Measurements from ENCODE around the gene CDK5R1. TPM values are rescaled to one million over a fixed set of nuclear protein-coding genes. Genes with fewer than 3 reads are reported as not detected.

CDK5R1 gene
- total RNA-seq, 1 experiment from 2014 or later: 9.9 TPM

DNA sequence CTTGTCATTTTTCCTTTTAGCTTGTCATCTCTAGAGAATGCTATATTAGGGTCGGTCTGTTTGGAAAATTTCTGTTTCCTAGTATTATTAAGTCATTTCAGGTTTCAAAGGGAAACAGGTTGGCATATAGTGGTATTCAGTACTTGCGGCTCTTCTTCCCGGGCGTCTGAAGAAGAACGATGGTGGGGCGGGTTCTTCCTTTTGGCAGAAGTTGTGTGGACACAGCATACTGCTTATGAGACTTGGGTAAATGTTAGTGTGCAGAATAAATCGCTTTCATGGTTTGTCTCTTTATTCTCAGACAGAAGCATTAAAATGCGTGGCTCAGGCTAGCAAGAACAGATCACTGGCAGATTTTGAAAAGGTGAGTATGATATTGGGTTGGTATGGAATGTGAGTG is 9.6 kb upstream of the CDK5R1 start:
- ChIA-PET CTCF (interaction anchor here (1.1 to 1.5 kb wide), 3 partner anchors 13 to 33 kb away, joined by 3 to 6 read pairs (median 3); partner anchors contain the start of gene PSMD11), POLR2A (no interaction called here)
- DNase-seq (ENCODE audit: low spot score): no peak
- no peaks in the 10 kb centered on the region for H3K9me3 Mint-ChIP-seq
- H3K36me3 Mint-ChIP-seq: peaks cover 80% of the 10 kb centered on the region
- no peak for ATAC-seq
- H3K4me3 Mint-ChIP-seq: no peak overlapping the region
- no peak for TF ChIP-seq SP1 (CRISPR knock-in tag; conservative IDR thresholded peaks at IDR 0.05)
- no peak for TF ChIP-seq ZNF317 (CRISPR knock-in tag; IDR thresholded peaks at IDR 0.05; ENCODE audit: borderline replicate concordance, low read depth)
- TF ChIP-seq TCF7 (CRISPR knock-in tag; IDR thresholded peaks at IDR 0.05; ENCODE audit: low read depth): no peak
- no peak for TF ChIP-seq ZNF416 (CRISPR knock-in tag; IDR thresholded peaks at IDR 0.05)
- TF ChIP-seq ZNF138 (CRISPR knock-in tag; conservative IDR thresholded peaks at IDR 0.05): no peak
- no peak for TF ChIP-seq CREB1 (CRISPR knock-in tag; IDR thresholded peaks at IDR 0.05)
- TF ChIP-seq GTF2I (CRISPR knock-in tag; conservative IDR thresholded peaks at IDR 0.05): no peak
- H3K27ac Mint-ChIP-seq: no peak overlapping the region
- H3K4me1 Mint-ChIP-seq: peaks cover 11% of the 10 kb centered on the region
- no peaks in the 10 kb centered on the region for H3K27me3 Mint-ChIP-seq (ENCODE audit: low read depth)

DNA sequence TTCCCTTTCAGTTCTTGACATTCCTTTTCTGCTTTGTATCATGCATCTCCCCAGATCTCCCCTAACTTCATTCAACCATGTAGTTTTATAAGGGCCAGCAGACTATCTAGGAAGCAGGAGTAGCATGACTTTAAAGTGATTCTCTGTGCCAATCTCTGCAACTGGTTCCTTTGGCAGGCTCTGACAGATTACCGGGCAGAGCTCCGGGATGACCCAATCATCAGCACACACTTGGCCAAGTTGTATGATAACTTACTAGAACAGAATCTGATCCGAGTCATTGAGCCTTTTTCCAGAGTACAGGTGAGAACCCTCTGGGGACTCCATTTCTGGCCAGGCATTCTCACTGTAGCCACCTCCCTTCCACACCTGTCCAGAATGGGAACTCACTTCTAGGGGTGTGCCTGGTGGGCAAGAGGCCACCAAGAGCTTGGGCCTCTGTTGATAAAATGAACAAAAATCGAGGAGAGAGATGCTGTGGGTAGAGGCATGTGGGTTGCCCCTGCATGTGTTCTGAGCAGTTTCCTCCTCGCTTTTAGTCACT is 7.6 kb upstream of the CDK5R1 start:
- Mint-ChIP-seq H3K4me3 (no peak overlapping the region), H3K27me3 (ENCODE audit: low read depth) (no peaks in the 10 kb centered on the region), H3K36me3 (peaks cover 71% of the 10 kb centered on the region), H3K9me3 (no peaks in the 10 kb centered on the region), H3K27ac (no peak overlapping the region; the same call in 1 of the 2 replicates), H3K4me1 (peaks cover 26% of the 10 kb centered on the region)
- CTCF ChIA-PET: no interaction called here
- ATAC-seq (no peak), DNase-seq (ENCODE audit: low spot score) (no peak)
- TF ChIP-seq, protein P1, sequence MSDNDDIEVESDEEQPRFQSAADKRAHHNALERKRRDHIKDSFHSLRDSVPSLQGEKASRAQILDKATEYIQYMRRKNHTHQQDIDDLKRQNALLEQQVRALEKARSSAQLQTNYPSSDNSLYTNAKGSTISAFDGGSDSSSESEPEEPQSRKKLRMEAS (CRISPR knock-in tag; IDR thresholded peaks at IDR 0.05): no peak
- TF ChIP-seq, protein P2, sequence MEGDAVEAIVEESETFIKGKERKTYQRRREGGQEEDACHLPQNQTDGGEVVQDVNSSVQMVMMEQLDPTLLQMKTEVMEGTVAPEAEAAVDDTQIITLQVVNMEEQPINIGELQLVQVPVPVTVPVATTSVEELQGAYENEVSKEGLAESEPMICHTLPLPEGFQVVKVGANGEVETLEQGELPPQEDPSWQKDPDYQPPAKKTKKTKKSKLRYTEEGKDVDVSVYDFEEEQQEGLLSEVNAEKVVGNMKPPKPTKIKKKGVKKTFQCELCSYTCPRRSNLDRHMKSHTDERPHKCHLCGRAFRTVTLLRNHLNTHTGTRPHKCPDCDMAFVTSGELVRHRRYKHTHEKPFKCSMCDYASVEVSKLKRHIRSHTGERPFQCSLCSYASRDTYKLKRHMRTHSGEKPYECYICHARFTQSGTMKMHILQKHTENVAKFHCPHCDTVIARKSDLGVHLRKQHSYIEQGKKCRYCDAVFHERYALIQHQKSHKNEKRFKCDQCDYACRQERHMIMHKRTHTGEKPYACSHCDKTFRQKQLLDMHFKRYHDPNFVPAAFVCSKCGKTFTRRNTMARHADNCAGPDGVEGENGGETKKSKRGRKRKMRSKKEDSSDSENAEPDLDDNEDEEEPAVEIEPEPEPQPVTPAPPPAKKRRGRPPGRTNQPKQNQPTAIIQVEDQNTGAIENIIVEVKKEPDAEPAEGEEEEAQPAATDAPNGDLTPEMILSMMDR (IDR thresholded peaks at IDR 0.05): no peak
- TF ChIP-seq, protein P3, sequence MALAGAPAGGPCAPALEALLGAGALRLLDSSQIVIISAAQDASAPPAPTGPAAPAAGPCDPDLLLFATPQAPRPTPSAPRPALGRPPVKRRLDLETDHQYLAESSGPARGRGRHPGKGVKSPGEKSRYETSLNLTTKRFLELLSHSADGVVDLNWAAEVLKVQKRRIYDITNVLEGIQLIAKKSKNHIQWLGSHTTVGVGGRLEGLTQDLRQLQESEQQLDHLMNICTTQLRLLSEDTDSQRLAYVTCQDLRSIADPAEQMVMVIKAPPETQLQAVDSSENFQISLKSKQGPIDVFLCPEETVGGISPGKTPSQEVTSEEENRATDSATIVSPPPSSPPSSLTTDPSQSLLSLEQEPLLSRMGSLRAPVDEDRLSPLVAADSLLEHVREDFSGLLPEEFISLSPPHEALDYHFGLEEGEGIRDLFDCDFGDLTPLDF (CRISPR knock-in tag; IDR thresholded peaks at IDR 0.05): no peak
- TF ChIP-seq NR2C2 (CRISPR knock-in tag; IDR thresholded peaks at IDR 0.05) (no peak), MXD4 (CRISPR knock-in tag; IDR thresholded peaks at IDR 0.05; ENCODE audit: borderline replicate concordance) (no peak), JUN (CRISPR knock-in tag; IDR thresholded peaks at IDR 0.05) (no peak)
- TF ChIP-seq, protein P4, sequence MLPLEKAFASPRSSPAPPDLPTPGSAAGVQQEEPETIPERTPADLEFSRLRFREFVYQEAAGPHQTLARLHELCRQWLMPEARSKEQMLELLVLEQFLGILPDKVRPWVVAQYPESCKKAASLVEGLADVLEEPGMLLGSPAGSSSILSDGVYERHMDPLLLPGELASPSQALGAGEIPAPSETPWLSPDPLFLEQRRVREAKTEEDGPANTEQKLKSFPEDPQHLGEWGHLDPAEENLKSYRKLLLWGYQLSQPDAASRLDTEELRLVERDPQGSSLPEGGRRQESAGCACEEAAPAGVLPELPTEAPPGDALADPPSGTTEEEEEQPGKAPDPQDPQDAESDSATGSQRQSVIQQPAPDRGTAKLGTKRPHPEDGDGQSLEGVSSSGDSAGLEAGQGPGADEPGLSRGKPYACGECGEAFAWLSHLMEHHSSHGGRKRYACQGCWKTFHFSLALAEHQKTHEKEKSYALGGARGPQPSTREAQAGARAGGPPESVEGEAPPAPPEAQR (CRISPR knock-in tag; IDR thresholded peaks at IDR 0.05): no peak
- TF ChIP-seq, protein P5, sequence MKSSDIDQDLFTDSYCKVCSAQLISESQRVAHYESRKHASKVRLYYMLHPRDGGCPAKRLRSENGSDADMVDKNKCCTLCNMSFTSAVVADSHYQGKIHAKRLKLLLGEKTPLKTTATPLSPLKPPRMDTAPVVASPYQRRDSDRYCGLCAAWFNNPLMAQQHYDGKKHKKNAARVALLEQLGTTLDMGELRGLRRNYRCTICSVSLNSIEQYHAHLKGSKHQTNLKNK (CRISPR knock-in tag; IDR thresholded peaks at IDR 0.05): no peak
- TF ChIP-seq, protein P6, sequence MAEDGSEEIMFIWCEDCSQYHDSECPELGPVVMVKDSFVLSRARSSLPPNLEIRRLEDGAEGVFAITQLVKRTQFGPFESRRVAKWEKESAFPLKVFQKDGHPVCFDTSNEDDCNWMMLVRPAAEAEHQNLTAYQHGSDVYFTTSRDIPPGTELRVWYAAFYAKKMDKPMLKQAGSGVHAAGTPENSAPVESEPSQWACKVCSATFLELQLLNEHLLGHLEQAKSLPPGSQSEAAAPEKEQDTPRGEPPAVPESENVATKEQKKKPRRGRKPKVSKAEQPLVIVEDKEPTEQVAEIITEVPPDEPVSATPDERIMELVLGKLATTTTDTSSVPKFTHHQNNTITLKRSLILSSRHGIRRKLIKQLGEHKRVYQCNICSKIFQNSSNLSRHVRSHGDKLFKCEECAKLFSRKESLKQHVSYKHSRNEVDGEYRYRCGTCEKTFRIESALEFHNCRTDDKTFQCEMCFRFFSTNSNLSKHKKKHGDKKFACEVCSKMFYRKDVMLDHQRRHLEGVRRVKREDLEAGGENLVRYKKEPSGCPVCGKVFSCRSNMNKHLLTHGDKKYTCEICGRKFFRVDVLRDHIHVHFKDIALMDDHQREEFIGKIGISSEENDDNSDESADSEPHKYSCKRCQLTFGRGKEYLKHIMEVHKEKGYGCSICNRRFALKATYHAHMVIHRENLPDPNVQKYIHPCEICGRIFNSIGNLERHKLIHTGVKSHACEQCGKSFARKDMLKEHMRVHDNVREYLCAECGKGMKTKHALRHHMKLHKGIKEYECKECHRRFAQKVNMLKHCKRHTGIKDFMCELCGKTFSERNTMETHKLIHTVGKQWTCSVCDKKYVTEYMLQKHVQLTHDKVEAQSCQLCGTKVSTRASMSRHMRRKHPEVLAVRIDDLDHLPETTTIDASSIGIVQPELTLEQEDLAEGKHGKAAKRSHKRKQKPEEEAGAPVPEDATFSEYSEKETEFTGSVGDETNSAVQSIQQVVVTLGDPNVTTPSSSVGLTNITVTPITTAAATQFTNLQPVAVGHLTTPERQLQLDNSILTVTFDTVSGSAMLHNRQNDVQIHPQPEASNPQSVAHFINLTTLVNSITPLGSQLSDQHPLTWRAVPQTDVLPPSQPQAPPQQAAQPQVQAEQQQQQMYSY (CRISPR knock-in tag; IDR thresholded peaks at IDR 0.05): no peak
- POLR2A ChIA-PET: no interaction called here
